Endometrium (tissue), 2 donors: ENCODE data around the gene SPRY1.

Experiments used
- FAIRE-seq: peaks from 2 replicates; lab custom pipeline; 2012; peaks lifted over from hg19 to GRCh38; lab: Jason Lieb, UNC
- donor health status: control.
- donor health status: control.

Gene SPRY1

GRCh38 chr4:123379392-123379791 lies 17.2 kb upstream of the SPRY1 start:
- FAIRE-seq = no peak

DNA sequence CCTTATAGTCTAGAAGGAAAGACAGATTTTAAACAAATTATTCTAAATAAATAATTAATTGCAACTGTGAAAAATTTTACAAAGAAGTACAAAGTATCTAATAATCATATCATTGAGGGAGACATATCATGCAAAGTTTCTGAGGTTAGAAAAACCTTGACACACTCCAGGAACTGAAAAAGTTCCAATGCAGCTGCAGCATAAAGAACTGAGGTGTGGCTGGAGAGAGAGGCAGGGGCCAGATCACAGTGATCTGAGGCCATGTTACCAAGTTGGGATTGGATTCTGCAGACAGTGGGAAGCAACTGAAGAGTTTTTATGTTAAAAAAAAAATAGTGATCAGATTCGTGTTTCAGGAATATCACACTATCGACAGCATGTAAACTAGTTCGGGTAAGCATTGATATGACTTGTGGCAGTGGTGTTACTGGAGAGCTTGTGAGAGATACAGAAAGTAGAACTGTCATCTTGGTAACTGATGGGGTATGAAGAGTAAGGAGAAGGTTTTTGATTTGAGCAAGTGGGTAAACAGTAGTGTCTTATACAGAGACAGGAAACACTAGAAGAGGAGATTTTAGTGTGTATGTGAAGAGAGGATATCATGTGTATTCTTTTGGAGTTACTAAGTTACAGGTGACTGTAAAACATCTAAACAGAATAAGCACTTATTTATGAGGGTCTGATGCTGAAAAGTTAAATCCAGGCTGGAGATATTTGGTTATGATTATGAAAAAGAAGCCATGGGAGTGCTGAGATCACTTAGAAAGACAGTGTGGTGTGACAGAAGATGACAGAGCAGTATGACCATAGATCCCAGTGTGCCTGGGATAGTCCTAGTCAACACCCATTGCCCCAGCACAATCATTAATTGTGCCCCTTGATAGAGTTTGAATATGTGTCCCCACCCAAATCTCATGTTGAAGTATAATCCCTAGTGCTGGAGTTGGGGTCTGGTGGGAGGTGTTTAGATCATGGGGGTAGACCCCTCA lies 15.6 kb upstream of the SPRY1 start:
- no peak for FAIRE-seq

- FAIRE-seq = no peak
Measured at GRCh38 chr4:123381996-123382395, 14.6 kb upstream of the SPRY1 start.

GRCh38 chr4:123383566-123383965 lies 13.0 kb upstream of the SPRY1 start:
- FAIRE-seq = no peak

GRCh38 chr4:123386609-123387008 lies 10.0 kb upstream of the SPRY1 start:
- no peak for FAIRE-seq

- FAIRE-seq = peak; percentile 93
Measured at GRCh38 chr4:123390846-123391456, 5.6 kb upstream of the SPRY1 start.

- peak; percentile 41 for FAIRE-seq
Measured at GRCh38 chr4:123393721-123394120, 2.9 kb upstream of the SPRY1 start.

DNA sequence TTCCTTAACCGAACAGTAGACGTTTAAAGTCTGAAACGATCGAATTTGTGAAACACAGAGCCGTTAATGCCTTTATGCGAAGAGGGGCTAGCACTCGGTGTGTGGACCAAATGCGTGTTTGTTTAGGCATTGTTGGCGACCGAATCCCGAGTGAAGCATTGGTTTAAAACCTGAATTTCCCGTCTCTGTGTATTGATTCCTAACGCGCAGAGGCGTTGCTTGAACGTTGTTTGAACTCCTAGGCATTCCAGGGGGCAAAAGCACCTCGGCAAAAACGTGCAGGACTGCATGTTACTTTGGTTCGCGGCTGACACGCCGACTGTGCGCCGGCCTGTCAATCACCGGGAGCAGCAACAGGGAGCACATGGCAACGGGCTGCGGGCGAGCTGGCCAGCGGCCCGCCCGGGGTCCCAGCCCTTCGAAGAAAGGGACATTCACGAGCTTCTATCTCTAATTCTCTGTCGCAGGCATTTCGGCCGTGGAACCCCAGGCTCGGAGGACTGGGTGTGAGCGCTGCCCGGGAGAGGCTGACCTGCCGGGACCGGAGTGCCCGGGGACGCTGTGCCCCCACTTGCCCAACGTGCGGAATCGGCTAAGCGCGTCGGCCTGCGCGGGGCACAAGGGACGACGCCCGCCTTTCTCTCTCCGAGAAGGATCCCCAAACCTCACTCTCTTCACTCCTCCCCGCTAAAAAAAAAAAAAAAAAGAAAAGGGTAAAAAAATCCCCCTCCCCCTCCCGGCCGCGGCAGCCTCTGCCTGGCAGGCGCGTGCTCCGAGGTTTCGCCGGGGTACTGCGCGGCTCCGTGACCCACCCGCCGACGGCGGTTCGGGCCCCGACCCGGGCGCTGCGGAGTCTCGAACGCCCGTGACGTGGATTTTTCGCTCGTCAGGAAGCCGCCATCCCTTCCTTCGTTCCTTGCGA lies 810 bp downstream of the SPRY1 start:
- no peak for FAIRE-seq

DNA sequence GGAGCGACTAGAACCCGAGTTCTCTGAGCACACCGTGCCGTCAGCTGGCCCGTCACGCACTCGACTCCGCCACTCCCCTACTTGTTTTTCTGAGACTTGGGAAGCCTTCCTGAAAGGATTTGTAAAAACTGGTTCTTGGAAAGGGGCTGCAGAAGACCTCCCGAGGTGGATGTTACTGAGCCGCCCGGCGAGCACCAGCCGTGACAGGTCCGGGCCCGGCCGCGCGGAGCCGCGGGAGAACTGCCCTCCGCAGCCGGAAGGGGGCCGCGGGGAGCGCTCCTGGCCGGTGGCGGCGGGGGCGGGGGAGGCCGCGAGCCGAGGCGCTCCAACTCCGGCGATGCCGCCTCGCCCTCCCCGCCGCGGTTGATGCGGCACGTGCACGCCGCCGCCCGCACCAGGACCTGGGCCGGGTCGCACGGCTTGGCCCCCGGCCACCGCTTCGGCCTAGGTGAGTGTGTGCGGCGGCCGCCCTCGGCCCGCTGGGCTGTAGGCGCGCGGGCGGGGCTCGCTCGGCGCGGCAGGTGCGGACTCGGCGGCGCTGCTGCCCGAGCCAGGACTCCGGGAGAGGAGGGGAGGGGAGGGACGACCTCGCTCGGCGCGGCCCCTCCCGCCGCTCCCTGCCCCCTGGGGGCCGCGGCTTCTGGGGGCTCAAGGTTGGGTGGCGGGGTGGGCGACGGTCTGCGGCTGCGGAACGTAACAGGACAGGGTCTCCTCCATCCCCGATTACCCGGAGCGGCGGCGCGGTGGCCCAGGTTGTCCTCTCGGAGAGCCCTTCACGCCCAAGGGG lies 1.7 kb downstream of the SPRY1 start:
- no peak for FAIRE-seq

GRCh38 chr4:123398853-123399626 lies 2.4 kb downstream of the SPRY1 start:
- FAIRE-seq = peak; percentile 31

DNA sequence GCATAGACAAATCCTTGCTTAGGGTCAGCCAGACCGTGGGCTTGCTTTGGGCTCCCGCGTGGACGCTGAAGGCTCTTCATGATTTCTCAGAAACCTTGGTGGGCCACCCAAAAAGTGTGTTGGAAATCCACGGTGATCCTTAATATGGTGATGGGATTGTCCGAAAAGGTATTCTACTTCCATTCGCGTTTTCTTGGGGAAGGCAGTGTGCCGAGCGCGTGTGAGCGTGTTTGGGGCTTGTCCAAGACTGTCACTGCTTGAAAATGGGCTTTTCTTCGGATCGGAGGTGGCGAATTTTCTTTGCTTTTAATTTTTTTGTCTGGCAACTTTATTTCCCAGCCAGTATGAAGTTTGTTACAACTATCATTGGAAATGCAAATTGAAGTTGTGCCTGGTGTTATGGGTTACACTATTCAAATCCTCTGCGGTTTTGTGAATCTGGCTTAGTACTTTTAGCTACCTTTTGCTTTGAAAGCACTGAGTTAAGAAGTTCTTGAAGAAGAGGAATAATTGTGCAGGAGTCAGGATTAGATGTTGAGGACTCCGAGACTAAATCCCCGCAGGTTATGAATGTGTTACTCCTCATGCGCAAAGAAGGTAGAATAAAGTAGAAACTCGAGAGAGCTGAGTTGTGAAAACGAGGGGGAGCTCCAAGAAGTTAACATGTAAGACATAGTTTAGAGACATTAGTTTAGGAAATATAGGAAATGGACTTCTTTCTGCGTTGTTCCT lies 3.2 kb downstream of the SPRY1 start:
- FAIRE-seq = no peak

DNA sequence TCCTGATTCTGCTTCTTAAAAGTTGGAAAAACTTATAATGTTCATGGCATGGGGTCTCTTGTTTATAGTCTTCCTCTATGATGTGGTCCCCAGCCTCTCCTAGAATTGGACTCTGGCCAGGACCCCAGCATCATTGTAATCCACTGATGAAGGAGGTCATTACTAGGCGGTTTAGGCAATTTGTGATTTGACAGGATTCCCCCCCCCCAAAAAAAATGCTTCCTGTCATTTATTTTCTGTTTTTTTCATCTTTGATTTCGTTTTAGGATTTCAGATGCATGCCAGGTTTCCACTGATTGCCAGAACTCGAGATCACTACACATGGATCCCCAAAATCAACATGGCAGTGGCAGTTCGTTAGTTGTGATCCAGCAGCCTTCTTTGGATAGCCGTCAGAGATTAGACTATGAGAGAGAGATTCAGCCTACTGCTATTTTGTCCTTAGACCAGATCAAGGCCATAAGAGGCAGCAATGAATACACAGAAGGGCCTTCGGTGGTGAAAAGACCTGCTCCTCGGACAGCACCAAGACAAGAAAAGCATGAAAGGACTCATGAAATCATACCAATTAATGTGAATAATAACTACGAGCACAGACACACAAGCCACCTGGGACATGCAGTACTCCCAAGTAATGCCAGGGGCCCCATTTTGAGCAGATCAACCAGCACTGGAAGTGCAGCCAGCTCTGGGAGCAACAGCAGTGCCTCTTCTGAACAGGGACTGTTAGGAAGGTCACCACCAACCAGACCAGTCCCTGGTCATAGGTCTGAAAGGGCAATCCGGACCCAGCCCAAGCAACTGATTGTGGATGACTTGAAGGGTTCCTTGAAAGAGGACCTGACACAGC lies 4.9 kb downstream of the SPRY1 start:
- no peak for FAIRE-seq

- FAIRE-seq = no peak
Measured at GRCh38 chr4:123402121-123402465, 5.5 kb downstream of the SPRY1 start.

- FAIRE-seq = peak; percentile 80
Measured at GRCh38 chr4:123403080-123403604, 6.5 kb downstream of the SPRY1 start.

DNA sequence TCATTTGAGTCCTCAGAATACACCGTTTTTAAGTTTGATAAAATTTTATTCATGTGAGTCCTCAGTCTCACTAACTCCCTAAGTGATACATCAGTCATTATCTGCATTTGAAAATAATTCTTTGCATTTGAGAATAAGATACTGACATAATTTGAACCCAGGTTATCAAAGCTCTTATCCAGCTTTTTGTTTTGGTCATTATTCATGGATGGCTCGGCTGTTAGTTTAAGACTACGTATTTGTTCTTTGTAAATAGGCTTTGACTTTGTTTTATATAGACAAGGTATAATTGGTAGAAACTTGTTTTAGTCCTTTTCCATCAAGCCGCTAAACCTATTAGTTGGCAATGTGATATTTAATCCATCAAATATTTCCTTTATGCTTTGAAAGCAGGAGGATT lies 7.9 kb downstream of the SPRY1 start:
- no peak for FAIRE-seq

DNA sequence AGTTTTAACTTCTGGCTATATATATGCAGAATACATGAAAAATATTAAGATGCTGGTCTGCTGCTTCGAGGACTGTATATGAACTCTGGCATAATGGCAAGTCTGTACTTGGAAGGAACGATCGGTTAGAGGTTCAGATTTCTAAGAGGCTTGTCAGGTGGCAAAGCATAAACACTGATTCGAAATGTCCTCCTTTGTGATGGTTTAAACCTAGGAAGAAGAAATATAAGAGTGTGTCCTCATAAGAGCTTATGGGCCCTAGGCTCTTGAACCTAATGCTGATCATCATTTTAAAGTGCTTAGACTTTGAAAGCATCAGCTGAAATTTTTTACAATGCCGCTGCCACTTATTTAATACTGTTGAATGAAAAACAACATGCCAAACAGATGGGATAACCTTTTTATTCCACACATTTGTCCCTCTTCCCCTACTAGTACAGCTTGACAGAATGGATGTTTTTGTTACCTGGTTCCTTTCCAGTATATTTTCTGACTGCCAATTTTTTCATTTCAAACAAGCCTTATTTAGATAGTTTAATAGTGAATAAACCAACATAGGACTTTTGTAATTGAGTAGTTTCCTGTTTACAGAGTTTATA lies 8.8 kb downstream of the SPRY1 start:
- no peak for FAIRE-seq

DNA sequence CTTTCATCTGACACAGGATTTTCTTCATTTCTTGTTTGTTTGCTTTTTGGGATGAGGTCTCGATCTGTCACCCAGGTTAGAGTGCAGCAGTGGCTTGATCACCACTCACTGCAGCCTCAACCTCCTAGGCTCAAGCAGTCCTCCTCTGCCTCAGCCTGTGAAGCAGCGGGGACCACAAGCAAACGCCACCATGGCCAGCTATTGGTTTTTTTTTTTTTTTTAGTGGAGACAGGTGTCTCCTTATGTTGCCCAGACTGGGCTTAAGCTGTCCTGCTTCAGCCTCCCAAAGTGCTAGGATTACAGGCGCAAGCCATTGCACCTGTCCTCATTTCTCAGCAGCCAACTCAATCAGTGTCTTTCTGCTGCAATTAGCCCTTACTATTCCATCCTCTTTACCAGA lies 10.3 kb downstream of the SPRY1 start:
- no peak for FAIRE-seq

- FAIRE-seq = no peak
Measured at GRCh38 chr4:123408471-123409084, 12.0 kb downstream of the SPRY1 start.
